Neuronal stem cell (in vitro differentiated cells): ENCODE results near the gene CLEC4F.

Experiments
- DNase-seq: peaks from one replicate; pipeline ENCODE4 v3.0.0-alpha.2; 2013; ENCODE audit warnings: low spot score
- H2AFZ ChIP-seq: one replicate; pipeline ENCODE4 v1.6.1; 2013; ENCODE audit warnings: mild to moderate bottlenecking, low read length, inconsistent platforms
- H2AK5ac ChIP-seq: 2 replicates; pipeline ENCODE4 v1.6.1; 2013; ENCODE audit warnings: low read depth, mild to moderate bottlenecking, inconsistent platforms, low read length, moderate library complexity, mixed read lengths
- H2BK120ac ChIP-seq: 2 replicates; pipeline ENCODE4 v1.6.1; 2013; ENCODE audit warnings: low read depth, mild to moderate bottlenecking, inconsistent platforms, low read length, moderate library complexity, mixed read lengths
- H2BK12ac ChIP-seq: one replicate; pipeline ENCODE4 v1.6.1; 2013; ENCODE audit warnings: low read length, inconsistent platforms
- H2BK15ac ChIP-seq: 2 replicates; pipeline ENCODE4 v1.6.1; 2013; ENCODE audit warnings: mild to moderate bottlenecking, low read length, inconsistent platforms, mixed read lengths
- H2BK5ac ChIP-seq: one replicate; pipeline ENCODE4 v1.6.1; 2013; ENCODE audit warnings: inconsistent platforms, mild to moderate bottlenecking, low read length, moderate library complexity
- H3K14ac ChIP-seq: one replicate; pipeline ENCODE4 v1.6.1; 2013; ENCODE audit warnings: low read length, inconsistent platforms
- H3K18ac ChIP-seq: 2 replicates; pipeline ENCODE4 v1.6.1; 2013; ENCODE audit warnings: low read length, inconsistent platforms
- H3K23ac ChIP-seq: 2 replicates; pipeline ENCODE4 v1.6.1; 2013; ENCODE audit warnings: low read depth, mild to moderate bottlenecking, mixed read lengths, low read length, inconsistent platforms; ENCODE audit not compliant: poor library complexity
- H3K27ac ChIP-seq: replicated peaks from 3 replicates; pipeline ENCODE4 v1.5.1; 2013; ENCODE audit warnings: low read length, inconsistent platforms
- H3K27me3 ChIP-seq, 3 experiments: 2 replicates each; pipeline ENCODE4 v1.6.1; 2013; ENCODE audit warnings: low read length in 3 of 3, mild to moderate bottlenecking in 2 of 3, inconsistent platforms in 1 of 3, low read depth in 1 of 3, mixed read lengths in 1 of 3, moderate library complexity in 1 of 3; ENCODE audit not compliant: control insufficient read depth in 3 of 3, insufficient read depth in 3 of 3
- H3K36me3 ChIP-seq, 2 donors: replicated peaks in 1 of 2; 2 replicates each; pipeline ENCODE4 v1.6.1; 2013; ENCODE audit warnings: low read length in 2 of 2; ENCODE audit not compliant: control insufficient read depth in 2 of 2, insufficient read depth in 2 of 2
- H3K4ac ChIP-seq: 2 replicates; pipeline ENCODE4 v1.6.1; 2013; ENCODE audit warnings: inconsistent platforms, mild to moderate bottlenecking, low read length, moderate library complexity
- H3K4me1 ChIP-seq, 2 donors: 1 replicate in 1 of 2; 2 replicates in 1 of 2; pipeline ENCODE4 v1.6.1; 2013; ENCODE audit warnings: low read length in 2 of 2, low read depth in 1 of 2; ENCODE audit not compliant: control insufficient read depth in 2 of 2, insufficient read depth in 1 of 2
- H3K4me2 ChIP-seq: one replicate; pipeline ENCODE4 v1.6.1; 2013; ENCODE audit warnings: mild to moderate bottlenecking, low read length, inconsistent platforms; ENCODE audit not compliant: insufficient read depth, poor library complexity, severe bottlenecking
- H3K4me3 ChIP-seq, 2 donors: 2 replicates each; pipeline ENCODE4 v1.5.1; 2013; ENCODE audit warnings: low read length in 2 of 2, mild to moderate bottlenecking in 2 of 2, inconsistent platforms in 1 of 2, moderate library complexity in 1 of 2
- H3K79me1 ChIP-seq: one replicate; pipeline ENCODE4 v1.6.1; 2013; ENCODE audit warnings: low read depth, mild to moderate bottlenecking, inconsistent platforms, low read length, moderate library complexity
- H3K9ac ChIP-seq: one replicate; pipeline ENCODE4 v1.6.1; 2013; ENCODE audit warnings: mild to moderate bottlenecking, low read depth, low read length, inconsistent platforms; ENCODE audit not compliant: poor library complexity
- H3K9me3 ChIP-seq, 2 donors: replicated peaks in 1 of 2; 2 replicates each; pipeline versions ENCODE3 to v1.6.1; 2013; ENCODE audit warnings: low read length in 2 of 2, mild to moderate bottlenecking in 2 of 2, inconsistent platforms in 1 of 2, low read depth in 1 of 2, mixed read lengths in 1 of 2, moderate library complexity in 1 of 2; ENCODE audit not compliant: control insufficient read depth in 2 of 2, insufficient read depth in 1 of 2
- H4K8ac ChIP-seq: one replicate; pipeline ENCODE4 v1.6.1; 2013; ENCODE audit warnings: low read depth, mild to moderate bottlenecking, inconsistent platforms, low read length, moderate library complexity
- H4K91ac ChIP-seq: one replicate; pipeline ENCODE4 v1.6.1; 2013; ENCODE audit warnings: low read length, low read depth, mild to moderate bottlenecking, inconsistent platforms; ENCODE audit not compliant: poor library complexity
- WGBS, 2 donors: extraction: QIAGEN DNeasy Blood & Tissue Kit; methylation state at CpG; one replicate each; pipeline ENCODE4 v1.1.7; 2013; ENCODE audit warnings: missing lambda C conversion rate in 2 of 2, mixed read lengths in 1 of 2; ENCODE audit not compliant: insufficient read length in 2 of 2, insufficient replicate concordance in 1 of 2; ENCODE audit errors: extremely low coverage in 2 of 2; 5-methylcytosine and 5-hydroxymethylcytosine counted together

The CLEC4F gene

DNA sequence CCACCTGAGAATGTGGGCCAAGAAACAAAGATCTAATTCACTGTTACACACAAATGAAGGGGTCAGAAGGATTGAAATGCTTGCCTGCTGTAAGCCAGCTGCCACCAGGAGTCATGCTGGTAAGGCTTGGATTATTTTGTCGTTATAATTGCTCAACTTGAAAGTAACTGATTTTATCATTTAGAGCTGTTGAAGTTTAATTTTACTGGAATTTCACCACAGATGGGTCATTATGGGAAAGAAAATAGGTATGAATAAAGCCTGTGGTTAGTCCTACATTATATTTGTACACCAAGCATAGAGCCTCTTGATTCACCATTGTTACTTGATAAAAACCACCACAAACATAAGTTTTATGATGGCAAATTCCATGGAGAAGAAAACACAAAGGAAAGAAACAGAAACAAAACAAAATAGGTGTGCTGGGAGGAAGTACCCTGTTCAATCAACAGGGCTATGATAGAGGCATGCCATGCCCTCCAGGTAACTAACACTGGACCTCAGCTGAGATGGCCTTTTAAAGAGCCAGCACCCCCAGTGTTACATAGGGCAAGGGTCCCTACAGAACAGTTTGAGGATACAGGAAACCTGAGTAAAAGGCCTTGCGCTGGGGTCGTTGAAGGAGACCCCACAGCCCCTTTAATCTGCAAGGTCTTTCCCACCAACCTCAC, 3.0 kb downstream of the CLEC4F start:
- Histone ChIP-seq H2BK5ac (no peak overlapping the region), H4K91ac (no peak overlapping the region), H3K18ac (no peak overlapping the region), H4K8ac (no peak overlapping the region), H3K4me2 (no peak overlapping the region), H3K9me3 (no peaks in the 10 kb centered on the region), H2AK5ac (no peak overlapping the region), H2BK15ac (no peak overlapping the region), H3K14ac (no peak overlapping the region), H3K36me3 (no peaks in the 10 kb centered on the region), H2BK120ac (no peak overlapping the region), H3K4me3 (no peak overlapping the region), H2BK12ac (no peak overlapping the region), H3K9ac (no peak overlapping the region), H2AFZ (no peak overlapping the region), H3K27me3 (peaks cover 0 to 55% (median 0%) of the 10 kb centered on the region in 3 experiments), H3K4ac (no peak overlapping the region), H3K27ac (no peak overlapping the region), H3K4me1 (no peaks in the 10 kb centered on the region), H3K23ac (no peak overlapping the region), H3K79me1 (no peaks in the 10 kb centered on the region)
- no CpG with 5 or more reads among the region's 3 CpGs for WGBS, 2 donors
- DNase-seq, result no peak

DNA sequence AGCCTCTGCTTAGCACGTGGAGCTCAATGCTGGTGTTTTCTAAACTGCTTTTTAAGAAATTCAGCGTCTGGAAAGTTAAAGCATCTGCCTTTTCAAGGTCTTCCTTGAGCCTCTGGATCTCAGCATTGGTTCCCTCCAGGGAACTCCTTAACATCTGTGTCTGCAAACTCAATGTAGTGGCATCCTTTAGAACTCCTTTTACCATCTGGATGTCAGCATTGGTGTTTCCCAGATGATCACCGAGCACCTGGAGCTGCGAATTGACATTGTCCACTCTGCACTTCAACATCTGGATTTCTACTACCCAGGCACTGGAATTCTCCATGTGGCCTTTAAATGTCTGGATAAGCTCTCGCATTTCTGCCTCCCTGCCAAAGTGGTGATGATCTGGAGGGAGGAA, 3.7 kb downstream of the CLEC4F start:
- no CpG with 5 or more reads among the region's 5 CpGs for WGBS, 2 donors
- Histone ChIP-seq H3K9me3 (no peaks in the 10 kb centered on the region), H2AFZ (no peak overlapping the region), H3K23ac (no peak overlapping the region), H3K79me1 (no peaks in the 10 kb centered on the region), H4K8ac (no peak overlapping the region), H3K9ac (no peak overlapping the region), H2AK5ac (no peak overlapping the region), H3K27ac (no peak overlapping the region), H3K4me2 (no peak overlapping the region), H2BK12ac (no peak overlapping the region), H3K18ac (no peak overlapping the region), H3K4me1 (no peaks in the 10 kb centered on the region), H3K27me3 (peaks cover 0 to 55% (median 0%) of the 10 kb centered on the region in 3 experiments), H2BK15ac (no peak overlapping the region), H3K36me3 (no peaks in the 10 kb centered on the region), H2BK120ac (no peak overlapping the region), H3K14ac (no peak overlapping the region), H2BK5ac (no peak overlapping the region), H4K91ac (no peak overlapping the region), H3K4ac (no peak overlapping the region), H3K4me3 (no peak overlapping the region)
- no peak for DNase-seq

DNA sequence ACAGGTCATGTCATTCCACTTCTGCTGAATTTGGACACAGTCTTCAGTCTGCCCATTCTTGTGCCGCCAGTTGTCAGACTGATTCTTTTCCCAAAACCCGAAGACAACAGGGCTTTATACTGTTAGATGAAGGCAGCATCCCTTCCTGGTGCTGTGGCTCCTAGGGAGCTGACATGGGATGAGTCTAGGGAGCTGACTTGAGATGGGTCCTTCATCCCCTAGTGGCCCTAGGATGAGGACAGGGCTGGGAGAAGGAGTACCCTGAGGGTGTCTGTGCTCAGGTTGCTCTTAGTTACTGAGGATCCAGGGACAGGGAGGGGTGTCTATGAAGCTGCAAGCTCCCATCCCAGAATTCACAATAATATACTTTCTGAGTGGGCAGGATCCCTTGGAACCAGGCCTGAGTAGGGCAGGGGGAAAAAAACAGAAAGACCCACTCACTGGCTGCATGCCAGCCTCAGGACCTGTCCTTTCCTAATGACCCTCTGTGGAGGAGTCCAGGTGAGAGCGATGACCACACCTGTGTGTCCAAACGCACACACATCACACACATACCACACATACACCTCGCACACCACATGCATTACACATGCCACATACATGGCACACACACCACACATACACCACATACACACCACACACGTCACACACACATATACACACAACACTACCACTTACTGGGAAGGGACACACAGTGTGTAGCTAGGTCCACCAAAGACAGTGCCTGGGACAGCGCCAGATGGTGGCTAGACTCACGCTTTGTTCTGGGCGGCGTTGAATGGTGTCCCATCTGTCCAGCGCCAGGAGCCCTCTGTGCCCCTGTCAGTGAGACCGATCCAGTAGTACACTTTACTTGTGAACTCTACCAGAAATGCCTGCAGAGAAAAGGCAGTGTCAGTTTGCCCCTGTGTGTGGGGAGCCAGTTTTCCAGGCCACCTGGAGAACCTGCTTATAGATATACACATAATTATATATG, 11.1 kb downstream of the CLEC4F start:
- Histone ChIP-seq H3K36me3 (no peaks in the 10 kb centered on the region), H4K8ac (no peak overlapping the region), H2AFZ (no peak overlapping the region), H3K4me3 (peak overlapping the region in 1 of 2 donors; percentile 64), H3K14ac (no peak overlapping the region), H4K91ac (no peak overlapping the region), H3K4me1 (no peaks in the 10 kb centered on the region), H3K4me2 (no peak overlapping the region), H3K9me3 (peaks cover 0 to 2% of the 10 kb centered on the region in 2 donors), H2BK12ac (no peak overlapping the region), H3K27ac (no peak overlapping the region), H2BK120ac (no peak overlapping the region), H3K23ac (peak overlapping the region; percentile 16), H3K9ac (no peak overlapping the region), H3K79me1 (no peaks in the 10 kb centered on the region), H2BK5ac (no peak overlapping the region), H2AK5ac (no peak overlapping the region), H2BK15ac (no peak overlapping the region), H3K27me3 (peaks cover 0 to 25% (median 3%) of the 10 kb centered on the region in 3 experiments), H3K4ac (no peak overlapping the region), H3K18ac (no peak overlapping the region)
- DNase-seq, result no peak
- no CpG with 5 or more reads among the region's 12 CpGs for WGBS, 2 donors

- Histone ChIP-seq H2BK120ac (no peak overlapping the region), H3K27ac (no peak overlapping the region), H3K4me1 (no peaks in the 10 kb centered on the region), H3K79me1 (no peaks in the 10 kb centered on the region), H2AK5ac (no peak overlapping the region), H3K4me2 (no peak overlapping the region), H2BK15ac (no peak overlapping the region), H3K9ac (no peak overlapping the region), H3K4ac (no peak overlapping the region), H4K91ac (no peak overlapping the region), H2AFZ (no peak overlapping the region), H2BK12ac (no peak overlapping the region), H3K27me3 (peaks cover 0 to 31% (median 3%) of the 10 kb centered on the region in 3 experiments), H3K14ac (no peak overlapping the region), H3K18ac (no peak overlapping the region), H3K23ac (no peak overlapping the region), H2BK5ac (no peak overlapping the region), H3K36me3 (no peaks in the 10 kb centered on the region), H3K4me3 (no peak overlapping the region), H3K9me3 (peaks cover 0 to 2% of the 10 kb centered on the region in 2 donors), H4K8ac (no peak overlapping the region)
- no CpG with 5 or more reads among the region's 4 CpGs for WGBS, 2 donors
- no peak for DNase-seq
Measured at GRCh38 chr2:70807828-70808118, 12.6 kb downstream of the CLEC4F start.
